PFSK-1 (cell line): ENCODE results near the gene SLC4A4.

Experiments used
- POLR2AphosphoS5 ChIP-seq: IDR thresholded peaks from 2 replicates; pipeline ENCODE4 v1.6.1; 2012; ENCODE audit warnings: low read depth, mild to moderate bottlenecking, control low read depth, low read length, moderate library complexity
- SIN3A ChIP-seq: IDR thresholded peaks from 2 replicates; pipeline ENCODE4 v1.6.1; 2012; ENCODE audit warnings: mild to moderate bottlenecking, low read length, moderate library complexity, borderline replicate concordance; ENCODE audit not compliant: insufficient read depth
- TAF1 ChIP-seq: IDR thresholded peaks from 2 replicates; pipeline ENCODE4 v1.6.1; 2012; ENCODE audit warnings: low read length, control low read depth, borderline replicate concordance; ENCODE audit not compliant: insufficient read depth

DNA sequence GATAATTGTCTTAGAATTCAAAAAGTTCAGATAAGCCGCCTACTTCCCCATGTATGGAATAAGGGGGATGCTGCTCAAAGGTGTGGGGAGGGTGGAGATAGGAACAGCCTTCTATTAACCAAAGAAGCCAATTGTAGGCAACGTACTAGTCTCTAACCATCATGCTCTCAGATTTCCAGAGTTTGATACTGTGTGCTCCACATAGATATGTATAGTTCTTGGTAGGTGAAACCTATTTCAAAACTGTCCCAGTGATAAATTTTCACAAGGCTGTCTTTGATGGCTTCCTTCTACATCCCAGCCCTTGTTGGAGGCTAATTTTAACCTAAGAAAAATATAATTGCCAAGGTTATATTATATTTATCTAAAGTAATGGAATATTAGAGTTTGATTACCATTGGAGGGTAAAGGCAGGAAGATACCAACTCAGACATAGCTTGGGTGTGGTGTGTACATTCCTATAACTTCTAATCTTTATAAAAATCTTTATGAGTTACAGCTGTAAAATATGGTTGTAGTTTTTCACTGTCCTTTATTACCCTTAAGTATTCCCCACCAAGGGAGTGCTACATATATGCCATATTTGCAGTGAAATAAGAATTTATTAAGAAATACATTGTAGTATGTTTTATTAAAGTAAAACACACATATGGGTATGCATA is 87.7 kb downstream of the SLC4A4 start:
- TF ChIP-seq POLR2AphosphoS5, result no peak
- no peak for TF ChIP-seq SIN3A
- TF ChIP-seq TAF1, result no peak
